HG02759 (cell line): ENCODE measurements around the gene PCDHGA10.
"Not testable (repeated sequence)": the region's sequence is repeated elsewhere in the genome, so short reads cannot be mapped to it uniquely, and the experiment has no call there.

ENCODE experiments used
- ATAC-seq: cut with Tn5 transposase; IDR thresholded peaks from one replicate; pipeline ENCODE4 v1.9.1; 2021; ENCODE audit warnings: mild to moderate bottlenecking, moderate library complexity; ENCODE audit not compliant: unreplicated experiment

Gene PCDHGA10

GRCh38 chr5:141420855-141421488, 8.2 kb downstream of the PCDHGA10 start, which contains the start of gene PCDHGA11:
Gene PCDHGA11, plus strand, starts transcription at chr5:141421051. Its CDS starts 177 bp downstream, at chr5:141421228.
- peak; percentile 50 for ATAC-seq

DNA sequence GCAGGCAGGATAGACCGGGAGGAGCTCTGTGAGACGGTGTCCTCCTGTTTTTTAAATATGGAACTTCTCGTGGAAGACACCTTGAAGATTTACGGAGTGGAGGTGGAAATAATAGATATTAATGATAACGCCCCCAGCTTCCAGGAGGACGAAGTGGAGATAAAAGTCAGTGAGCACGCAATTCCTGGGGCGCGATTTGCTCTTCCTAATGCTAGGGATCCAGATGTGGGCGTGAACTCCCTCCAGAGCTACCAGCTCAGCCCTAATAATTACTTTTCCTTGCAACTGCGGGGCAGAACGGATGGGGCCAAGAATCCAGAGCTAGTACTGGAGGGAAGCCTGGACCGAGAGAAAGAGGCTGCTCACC, 8.7 kb downstream of the PCDHGA10 start:
- no peak for ATAC-seq

- no peak for ATAC-seq
These were observed 10.0 kb downstream of the PCDHGA10 start for GRCh38 chr5:141422742-141423291.

DNA sequence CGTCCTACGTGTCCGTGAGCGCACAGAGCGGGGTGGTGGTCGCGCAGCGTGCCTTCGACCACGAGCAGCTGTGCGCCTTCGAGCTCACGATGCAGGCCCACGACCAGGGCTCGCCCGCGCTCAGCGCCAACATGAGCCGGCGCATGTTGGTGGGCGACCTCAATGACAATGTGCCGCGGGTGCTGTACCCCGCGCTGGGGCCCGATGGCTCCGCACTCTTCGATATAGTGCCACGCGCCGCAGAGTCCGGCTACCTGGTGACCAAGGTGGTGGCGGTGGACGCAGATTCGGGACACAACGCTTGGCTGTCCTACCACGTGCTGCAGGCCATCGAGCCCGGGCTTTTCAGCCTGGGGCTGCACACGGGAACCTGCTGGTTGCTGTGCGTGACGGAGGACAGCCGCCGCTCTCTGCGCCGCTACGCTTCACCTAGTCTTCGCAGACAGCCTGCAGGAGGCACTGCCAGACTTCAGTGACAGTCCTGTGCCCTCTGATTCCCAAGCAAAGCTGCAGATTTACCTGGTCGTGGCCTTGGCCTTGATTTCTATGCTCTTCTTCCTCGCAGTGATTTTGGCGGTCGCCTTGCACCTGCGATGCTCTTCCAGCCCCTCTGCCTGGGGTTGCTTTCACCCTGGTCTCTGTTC, 15.1 kb downstream of the PCDHGA10 start:
- ATAC-seq = no peak

DNA sequence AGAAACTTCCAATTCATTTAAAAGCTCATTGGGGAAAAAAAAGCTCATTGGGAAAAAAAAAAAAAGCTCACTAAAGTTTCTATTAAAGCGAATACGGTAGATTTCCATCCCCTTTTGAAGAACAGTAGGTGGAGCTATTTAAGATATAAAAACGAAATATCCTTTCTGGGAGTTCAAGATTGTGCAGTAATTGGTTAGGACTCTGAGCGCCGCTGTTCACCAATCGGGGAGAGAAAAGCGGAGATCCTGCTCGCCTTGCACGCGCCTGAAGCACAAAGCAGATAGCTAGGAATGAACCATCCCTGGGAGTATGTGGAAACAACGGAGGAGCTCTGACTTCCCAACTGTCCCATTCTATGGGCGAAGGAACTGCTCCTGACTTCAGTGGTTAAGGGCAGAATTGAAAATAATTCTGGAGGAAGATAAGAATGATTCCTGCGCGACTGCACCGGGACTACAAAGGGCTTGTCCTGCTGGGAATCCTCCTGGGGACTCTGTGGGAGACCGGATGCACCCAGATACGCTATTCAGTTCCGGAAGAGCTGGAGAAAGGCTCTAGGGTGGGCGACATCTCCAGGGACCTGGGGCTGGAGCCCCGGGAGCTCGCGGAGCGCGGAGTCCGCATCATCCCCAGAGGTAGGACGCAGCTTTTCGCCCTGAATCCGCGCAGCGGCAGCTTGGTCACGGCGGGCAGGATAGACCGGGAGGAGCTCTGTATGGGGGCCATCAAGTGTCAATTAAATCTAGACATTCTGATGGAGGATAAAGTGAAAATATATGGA, 17.7 kb downstream of the PCDHGA10 start, which contains the start of gene PCDHGA12:
PCDHGA12 (plus strand) TSS at position 176 of the 782 bp plus-strand sequence; CDS start at position 429, 253 bp downstream.
- peak; percentile 79 for ATAC-seq

DNA sequence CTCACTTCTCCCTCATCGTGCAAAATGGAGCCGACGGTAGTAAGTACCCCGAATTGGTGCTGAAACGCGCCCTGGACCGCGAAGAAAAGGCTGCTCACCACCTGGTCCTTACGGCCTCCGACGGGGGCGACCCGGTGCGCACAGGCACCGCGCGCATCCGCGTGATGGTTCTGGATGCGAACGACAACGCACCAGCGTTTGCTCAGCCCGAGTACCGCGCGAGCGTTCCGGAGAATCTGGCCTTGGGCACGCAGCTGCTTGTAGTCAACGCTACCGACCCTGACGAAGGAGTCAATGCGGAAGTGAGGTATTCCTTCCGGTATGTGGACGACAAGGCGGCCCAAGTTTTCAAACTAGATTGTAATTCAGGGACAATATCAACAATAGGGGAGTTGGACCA, 18.5 kb downstream of the PCDHGA10 start:
- ATAC-seq = peak; percentile 54

- ATAC-seq = not testable (repeated sequence)
These were observed 19.5 kb downstream of the PCDHGA10 start for GRCh38 chr5:141432308-141432707.

DNA sequence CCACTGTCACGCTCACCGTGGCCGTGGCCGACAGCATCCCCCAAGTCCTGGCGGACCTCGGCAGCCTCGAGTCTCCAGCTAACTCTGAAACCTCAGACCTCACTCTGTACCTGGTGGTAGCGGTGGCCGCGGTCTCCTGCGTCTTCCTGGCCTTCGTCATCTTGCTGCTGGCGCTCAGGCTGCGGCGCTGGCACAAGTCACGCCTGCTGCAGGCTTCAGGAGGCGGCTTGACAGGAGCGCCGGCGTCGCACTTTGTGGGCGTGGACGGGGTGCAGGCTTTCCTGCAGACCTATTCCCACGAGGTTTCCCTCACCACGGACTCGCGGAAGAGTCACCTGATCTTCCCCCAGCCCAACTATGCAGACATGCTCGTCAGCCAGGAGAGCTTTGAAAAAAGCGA, 19.9 kb downstream of the PCDHGA10 start:
- not testable (repeated sequence) for ATAC-seq

DNA sequence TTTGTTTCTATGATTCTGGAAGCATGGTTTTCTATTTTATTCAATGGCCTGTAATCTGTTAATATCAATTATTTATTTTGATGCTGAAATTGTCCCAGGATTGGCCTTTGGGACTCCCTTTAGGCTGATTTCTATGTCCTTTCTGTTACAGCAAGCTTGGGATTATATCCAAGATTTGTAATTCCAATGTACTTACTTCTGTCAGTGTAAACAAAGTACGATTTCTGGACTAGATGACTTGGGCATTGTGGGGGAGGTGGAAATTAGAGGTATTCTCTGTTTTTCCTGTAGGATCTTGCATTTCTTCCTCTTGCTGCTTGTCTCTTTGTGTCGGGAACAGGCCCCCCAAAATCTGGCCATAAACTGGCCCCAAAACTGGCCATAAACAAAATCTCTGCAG, 21.2 kb downstream of the PCDHGA10 start:
- no peak for ATAC-seq

DNA sequence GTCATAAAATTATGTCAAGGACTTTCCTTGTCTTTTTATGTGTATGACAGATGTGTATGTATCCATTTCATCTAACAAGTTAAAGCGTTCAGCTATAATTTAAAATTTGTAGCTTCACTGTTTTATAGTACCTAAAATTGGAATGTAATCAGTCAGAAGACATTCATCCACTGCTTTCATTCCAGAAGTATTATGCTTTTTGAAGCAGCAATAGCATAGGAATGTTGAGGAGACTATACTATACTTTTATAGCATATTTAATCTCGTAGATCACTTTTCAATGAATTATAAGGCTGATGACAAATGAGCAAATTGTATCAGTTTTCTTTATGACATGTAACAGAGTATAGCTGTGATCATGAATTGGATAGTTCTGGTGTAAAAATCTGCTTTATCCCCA, 24.4 kb downstream of the PCDHGA10 start:
- ATAC-seq = no peak

DNA sequence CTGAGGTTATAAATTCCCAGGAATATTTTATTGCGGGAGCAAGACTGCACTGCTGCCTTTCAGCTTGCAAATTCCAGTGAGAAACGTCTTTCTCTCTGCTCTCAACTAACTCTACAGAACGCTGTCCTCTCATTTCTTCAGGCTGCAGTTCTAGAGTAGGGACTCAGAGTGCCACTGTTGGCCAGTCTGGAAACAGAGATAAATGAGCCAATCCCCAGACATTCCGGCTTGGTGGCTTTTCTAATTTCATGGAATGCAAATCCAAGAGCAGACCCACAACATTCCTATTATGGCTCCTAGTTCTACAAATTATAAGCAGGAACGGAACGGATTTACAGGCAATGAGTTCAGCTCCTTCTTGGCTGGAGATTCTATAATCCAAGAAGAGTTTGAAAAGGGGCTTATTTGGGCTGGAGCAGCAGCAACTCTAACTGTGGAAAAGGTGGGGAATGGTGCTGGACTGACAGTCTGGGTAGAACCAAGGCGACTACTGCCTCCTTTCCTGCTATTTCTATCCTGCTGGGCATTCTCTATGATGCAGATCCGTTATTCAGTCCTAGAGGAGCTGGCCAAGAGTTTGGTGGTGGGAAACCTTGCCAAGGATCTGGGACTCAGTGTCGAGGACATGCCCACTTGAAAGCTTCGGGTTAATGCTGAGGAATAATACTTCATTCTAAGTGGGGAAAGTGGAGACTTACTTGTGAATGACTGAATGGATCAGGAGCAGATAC, 26.8 kb downstream of the PCDHGA10 start:
- no peak for ATAC-seq

DNA sequence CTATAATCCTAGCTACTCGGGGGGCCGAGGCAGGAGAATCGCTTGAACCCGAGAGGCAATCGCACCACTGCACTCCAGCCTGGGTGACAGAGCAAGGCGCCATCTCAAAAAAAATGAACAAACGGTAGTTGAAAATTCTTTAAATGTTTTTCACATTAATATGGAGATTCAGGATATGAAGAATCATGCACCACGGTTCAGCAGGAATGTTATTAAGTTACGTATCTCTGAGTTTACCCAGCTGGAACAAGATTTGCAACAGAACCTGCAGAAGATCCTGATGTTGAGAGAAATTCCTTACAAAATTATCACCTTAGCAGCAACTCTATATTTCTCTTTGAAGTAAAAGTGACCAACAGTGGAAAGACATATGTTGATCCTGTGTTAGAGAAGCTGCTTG, 27.6 kb downstream of the PCDHGA10 start:
- ATAC-seq = no peak

DNA sequence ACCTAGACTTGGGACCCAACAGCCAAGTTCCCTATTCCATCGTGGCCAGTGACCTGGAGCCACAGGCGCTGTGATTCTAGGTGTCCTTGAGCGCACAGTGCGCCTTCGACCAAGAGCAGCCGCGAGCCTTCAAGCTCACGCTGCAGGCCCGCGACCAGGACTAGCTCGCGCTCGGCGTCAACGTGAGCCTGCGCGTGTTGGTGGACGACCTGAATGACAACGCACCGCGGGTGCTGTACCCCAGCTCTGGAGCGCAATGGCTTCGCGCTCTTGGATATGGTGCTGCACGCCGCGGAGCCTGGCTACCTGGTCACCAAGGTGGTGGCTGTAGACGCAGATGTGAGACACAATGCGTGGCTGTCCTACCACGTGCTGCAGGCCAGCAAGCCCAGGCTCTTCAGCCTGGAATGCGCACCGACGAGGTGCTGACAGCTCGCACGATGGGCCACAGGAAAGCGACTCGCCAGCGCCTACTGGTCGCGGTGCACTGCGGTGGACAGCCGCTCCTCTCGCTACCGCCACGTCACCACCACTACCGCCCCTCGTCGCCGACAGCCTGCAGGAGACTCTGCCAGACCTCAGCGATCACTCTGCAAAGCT, 28.9 kb downstream of the PCDHGA10 start:
- ATAC-seq = no peak

DNA sequence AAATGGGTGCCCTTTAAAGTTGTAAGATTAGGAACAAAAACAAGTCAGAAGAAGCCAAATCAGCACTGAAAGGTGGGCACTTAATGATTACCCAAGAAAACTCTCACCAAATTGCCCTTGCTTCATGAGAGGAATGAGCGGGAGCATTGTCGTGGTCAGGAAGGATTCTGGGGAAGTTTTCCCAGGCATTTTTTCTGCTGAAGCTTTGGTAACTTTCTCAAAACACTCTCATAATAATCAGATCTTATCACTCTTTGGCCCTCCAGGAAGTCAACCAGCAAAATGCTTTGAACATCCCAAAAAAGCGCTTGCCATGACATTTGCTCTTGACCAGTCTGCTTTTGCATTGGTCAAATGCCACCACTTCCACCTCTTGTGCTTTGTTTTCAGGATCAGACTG, 52.6 kb downstream of the PCDHGA10 start:
- ATAC-seq = no peak
